K562 (cell line): Measurements from ENCODE around the gene PHLDB1. TPM values are rescaled to one million over a fixed set of nuclear protein-coding genes. Genes with fewer than 3 reads are reported as not detected.

Source experiments
- ATF1 ChIP-seq, 2 experiments: fragments of 450-650 bp in 1 of 2; IDR thresholded peaks; 2 replicates each; pipeline ENCODE4 v1.6.1; 2016; ENCODE audit warnings: missing compliant biosample characterization in 1 of 2, missing genetic modification characterization in 1 of 2
- BMI1 ChIP-seq: fragments of 150-350 bp; IDR thresholded peaks from 2 replicates; pipeline ENCODE4 v1.6.1; 2014; ENCODE audit warnings: low read length
- CHD7 ChIP-seq: fragments of 200-600 bp; sonication (generic); IDR thresholded peaks from one replicate; pipeline ENCODE4 v1.6.1; 2012; ENCODE audit warnings: mild to moderate bottlenecking, low read depth, low read length, inconsistent platforms
- CSDE1 ChIP-seq, 2 experiments: fragments of 450-650 bp; IDR thresholded peaks; 2 replicates each; pipeline ENCODE4 v1.6.1; 2016; ENCODE audit warnings: mild to moderate bottlenecking in 1 of 2
- EP300 ChIP-seq: IDR thresholded peaks from 2 replicates; pipeline ENCODE4 v1.6.1; 2012; ENCODE audit warnings: low read length, improper control_type of control experiment
- ESRRA ChIP-seq: fragments of 450-650 bp; IDR thresholded peaks from 2 replicates; pipeline ENCODE4 v1.6.1; 2014; ENCODE audit warnings: low read depth, mild to moderate bottlenecking, moderate library complexity, borderline replicate concordance
- KDM1A ChIP-seq, 2 experiments: fragments of 450-650 bp; IDR thresholded peaks; 2 replicates each; pipeline ENCODE4 v1.6.1; 2016; ENCODE audit warnings: mild to moderate bottlenecking in 2 of 2
- NFIC ChIP-seq: fragments of 450-650 bp; IDR thresholded peaks from 2 replicates; pipeline ENCODE4 v1.6.1; 2017; ENCODE audit warnings: mild to moderate bottlenecking, inconsistent platforms
- RFX7 ChIP-seq: fragments of 250-450 bp; sonication (Bioruptor Pico); IDR thresholded peaks from 2 replicates; pipeline ENCODE4 v1.5.1; 2021; ENCODE audit warnings: mild to moderate bottlenecking
- RUNX1 ChIP-seq: sonication (generic); IDR thresholded peaks from 2 replicates; pipeline ENCODE4 v1.6.1; 2016; ENCODE audit warnings: antibody characterized with exemption, low read depth
- SMAD3 ChIP-seq: fragments of 450-650 bp; formaldehyde crosslinking; conservative IDR thresholded peaks from 2 replicates; pipeline ENCODE4 v1.4.0; 2020; ENCODE audit warnings: mild to moderate bottlenecking
- TFE3 ChIP-seq: fragments of 450-650 bp; formaldehyde crosslinking; IDR thresholded peaks from 2 replicates; pipeline ENCODE4 v1.4.0; 2020; ENCODE audit warnings: mild to moderate bottlenecking, mixed read lengths
- ZBTB2 ChIP-seq: fragments of 450-650 bp; IDR thresholded peaks from 2 replicates; pipeline ENCODE4 v1.6.1; 2016; ENCODE audit warnings: antibody characterized with exemption
- ZEB2 ChIP-seq: fragments of 450-650 bp; IDR thresholded peaks from 2 replicates; pipeline ENCODE4 v1.6.1; 2016
- ZNF232 ChIP-seq: sonication (generic); formaldehyde crosslinking; IDR thresholded peaks from 2 replicates; pipeline ENCODE4 v1.8.0; 2022; ENCODE audit warnings: mild to moderate bottlenecking, missing genetic modification reagents
- ZNF668 ChIP-seq: fragments of 250-450 bp; sonication (Bioruptor Pico); IDR thresholded peaks from 2 replicates; pipeline ENCODE4 v1.8.0; 2022; ENCODE audit warnings: mild to moderate bottlenecking, inconsistent platforms
- polyA plus RNA-seq, 8 experiments: library from polyadenylated mRNA; depleted of rRNA in 4 of 8; stranded (reverse) in 5 of 8; unstranded in 3 of 8; fragments of >200 nt; fragmentation: Nextera tagmentation in 2 of 8; fragmentation: Illumina TruSeq in 1 of 8; extraction: Ambion mirVana in 2 of 8; extraction: Trizol in 1 of 8; gene quantifications; 2 replicates each; pipeline versions ENCODE4 v1.2.1 to v1.2.3, GENCODE V29; 2011 to 2014; ENCODE audit warnings: inconsistent platforms in 1 of 8, missing spikeins in 1 of 8
- total RNA-seq, 7 experiments: library from RNA; depleted of rRNA in 6 of 7; stranded (reverse); fragments of >200 nt in 6 of 7; fragmentation: Illumina TruSeq in 2 of 7; extraction: Trizol in 2 of 7; gene quantifications; 2 replicates each; pipeline versions ENCODE4 v1.2.1 to v1.2.3, GENCODE V29; 2011 to 2021; ENCODE audit warnings: low replicate concordance in 1 of 7

The PHLDB1 gene
- total and polyA plus RNA-seq, 9 of the 15 experiments (the other 6 are each of a cell fraction or from before 2014, with no cell fraction given) = 2.0 to 28.7 (median 16.2) TPM

GRCh38 chr11:118572981-118573550, 34.3 kb upstream of the PHLDB1 start (continued):
- TF ChIP-seq CHD7 (no peak), EP300 (peak; percentile 74), SMAD3 (CRISPR knock-in tag) (no peak), NFIC (peak; percentile 59; the same call in 1 of the 2 replicates), ZEB2 (peak; percentile 71), ATF1 (CRISPR knock-in tag; IDR thresholded peaks at IDR 0.05) (no peak), ATF1 (tag; IDR thresholded peaks at IDR 0.05) (peak; percentile 85), ESRRA (peak; percentile 72; the same call in 1 of the 2 replicates), KDM1A (IDR thresholded peaks at IDR 0.05) (peak; percentile 100), ZNF668 (CRISPR knock-in tag) (no peak), BMI1 (no peak), ZBTB2 (no peak), ZNF232 (no peak), TFE3 (no peak), CSDE1 (IDR thresholded peaks at IDR 0.05) (0 out of 4 replicates have a peak, but pooled peaks of 1 of the 2 experiments have one; percentile 33), RFX7 (CRISPR knock-in tag) (no peak), RUNX1 (no peak)
